ENCODE data around the gene ENOX2.

The ENOX2 gene

GRCh38 chrX:130879869-130880268 lies 23.1 kb downstream of the ENOX2 start:
- DNase-seq = no peak

GRCh38 chrX:130878350-130879341 lies 24.4 kb downstream of the ENOX2 start:
- no peak for DNase-seq

GRCh38 chrX:130877892-130878341 lies 25.1 kb downstream of the ENOX2 start:
- no peak for DNase-seq

- no peak for DNase-seq
These were observed 26.8 kb downstream of the ENOX2 start for GRCh38 chrX:130876226-130876625.

GRCh38 chrX:130874751-130875150 lies 28.3 kb downstream of the ENOX2 start:
- DNase-seq = no peak

- no peak for DNase-seq
These were observed 33.8 kb downstream of the ENOX2 start for GRCh38 chrX:130869239-130869638.

GRCh38 chrX:130861462-130861861 lies 41.5 kb downstream of the ENOX2 start:
- no peak for DNase-seq

- no peak for DNase-seq
These were observed 45.8 kb downstream of the ENOX2 start for GRCh38 chrX:130857207-130857606.

GRCh38 chrX:130851569-130851968 lies 51.4 kb downstream of the ENOX2 start:
- no peak for DNase-seq

GRCh38 chrX:130848763-130849162 lies 54.2 kb downstream of the ENOX2 start:
- DNase-seq = no peak

GRCh38 chrX:130846746-130847145 lies 56.3 kb downstream of the ENOX2 start:
- DNase-seq = no peak

- DNase-seq = no peak
These were observed 61.2 kb downstream of the ENOX2 start for GRCh38 chrX:130841776-130842175.

GRCh38 chrX:130840345-130840744 lies 62.7 kb downstream of the ENOX2 start:
- no peak for DNase-seq

- DNase-seq = no peak
These were observed 66.6 kb downstream of the ENOX2 start for GRCh38 chrX:130836447-130836846.

GRCh38 chrX:130834830-130835229 lies 68.2 kb downstream of the ENOX2 start:
- no peak for DNase-seq

GRCh38 chrX:130834149-130834548 lies 68.9 kb downstream of the ENOX2 start:
- DNase-seq = no peak

GRCh38 chrX:130831347-130831722 lies 71.7 kb downstream of the ENOX2 start:
- DNase-seq = no peak

GRCh38 chrX:130830599-130831346 lies 72.2 kb downstream of the ENOX2 start:
- DNase-seq = no peak

GRCh38 chrX:130829526-130830515 lies 73.2 kb downstream of the ENOX2 start:
- no peak for DNase-seq

GRCh38 chrX:130828641-130829040 lies 74.4 kb downstream of the ENOX2 start:
- no peak for DNase-seq

GRCh38 chrX:130827648-130828047 lies 75.4 kb downstream of the ENOX2 start:
- no peak for DNase-seq

- no peak for DNase-seq
These were observed 76.8 kb downstream of the ENOX2 start for GRCh38 chrX:130826249-130826648.

- no peak for DNase-seq
These were observed 77.5 kb downstream of the ENOX2 start for GRCh38 chrX:130825525-130825924.

Data from stimulated activated CD4-positive, alpha-beta T cell treated with anti-CD3 and anti-CD28 coated beads, Interleukin-4, amount 100 ng/mL, for 4 hours (primary cell).